GM15510 (cell line): Measurements from ENCODE around the gene NOL3.

Experiments
- POLR2A ChIP-seq: IDR thresholded peaks from 3 replicates; pipeline ENCODE4 v1.6.1; 2011; ENCODE audit warnings: borderline replicate concordance; ENCODE audit not compliant: insufficient read length; ENCODE audit errors: extremely low read depth

Gene NOL3

DNA sequence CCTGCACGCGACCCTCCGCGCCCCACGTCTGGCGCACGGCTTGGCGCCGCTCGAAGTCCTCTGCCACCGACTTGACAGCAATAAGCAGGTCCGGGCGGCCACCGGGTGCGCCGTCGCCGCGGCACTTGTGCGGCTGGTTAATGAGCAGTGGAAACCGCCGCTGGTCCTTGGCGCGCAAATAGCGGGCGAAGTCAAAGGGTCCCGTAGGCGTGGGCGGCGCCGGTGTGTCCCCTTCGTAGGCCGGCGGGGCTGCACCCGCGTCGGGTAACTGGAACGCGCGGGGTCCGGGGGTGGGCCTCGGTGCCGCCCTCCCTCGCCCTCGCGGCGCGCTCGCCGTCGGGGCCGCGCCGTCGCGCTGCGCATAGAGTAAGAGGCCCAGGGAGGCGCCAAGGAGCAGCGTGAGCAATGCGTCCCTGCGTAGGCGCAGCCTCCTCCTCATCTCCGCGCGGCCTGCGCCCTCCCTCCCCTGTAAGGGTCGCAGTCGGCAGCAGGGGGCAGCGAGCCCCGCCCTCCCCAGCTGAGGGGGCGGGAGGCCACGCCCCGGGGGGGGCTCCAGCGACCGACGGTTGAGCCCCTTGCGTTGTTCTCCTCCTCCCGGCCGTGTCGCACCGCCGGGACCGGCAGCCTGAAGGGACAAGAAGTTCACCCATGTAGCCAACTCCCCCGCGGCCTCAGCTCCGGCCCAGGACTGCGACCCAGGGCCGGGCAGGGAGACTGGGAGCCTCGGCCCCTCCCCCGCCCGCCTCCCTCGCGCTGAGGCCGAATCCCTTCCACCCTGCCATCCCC lies 20.1 kb upstream of the NOL3 start:
- no peak for TF ChIP-seq POLR2A

DNA sequence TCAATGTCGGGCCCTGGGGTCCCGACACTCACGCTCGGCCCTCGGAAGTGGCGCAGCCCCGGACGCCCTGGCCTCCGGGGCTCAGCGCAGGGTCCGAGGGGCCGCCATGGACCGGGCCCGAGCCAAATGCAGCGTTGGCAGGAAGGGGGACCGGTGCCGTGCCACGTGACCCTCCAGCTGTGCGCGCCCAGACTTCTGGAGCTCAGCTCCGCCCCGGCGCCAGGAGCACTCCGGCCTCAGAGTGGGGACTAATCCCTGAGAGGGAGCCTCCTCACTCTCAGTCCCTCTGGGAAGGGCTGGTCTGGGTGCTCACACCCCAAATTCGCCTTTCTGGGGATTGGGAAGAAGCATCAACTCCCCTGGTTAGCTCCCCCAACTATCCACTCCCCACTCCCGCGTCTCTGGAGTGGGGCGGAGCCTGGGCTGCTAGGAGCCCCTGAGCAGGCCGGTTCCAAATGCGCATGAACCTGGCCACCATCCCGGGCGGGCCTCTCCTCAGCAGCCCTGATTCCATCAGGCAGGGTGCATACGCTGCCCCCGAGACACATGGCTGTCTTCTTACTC lies 19.4 kb upstream of the NOL3 start, which contains the start of gene B3GNT9:
TSS of gene B3GNT9 (minus strand) at position 166 of the 564 bp plus-strand sequence. CDS start 513 bp downstream, outside the sequence.
- TF ChIP-seq POLR2A: peak; percentile 28

DNA sequence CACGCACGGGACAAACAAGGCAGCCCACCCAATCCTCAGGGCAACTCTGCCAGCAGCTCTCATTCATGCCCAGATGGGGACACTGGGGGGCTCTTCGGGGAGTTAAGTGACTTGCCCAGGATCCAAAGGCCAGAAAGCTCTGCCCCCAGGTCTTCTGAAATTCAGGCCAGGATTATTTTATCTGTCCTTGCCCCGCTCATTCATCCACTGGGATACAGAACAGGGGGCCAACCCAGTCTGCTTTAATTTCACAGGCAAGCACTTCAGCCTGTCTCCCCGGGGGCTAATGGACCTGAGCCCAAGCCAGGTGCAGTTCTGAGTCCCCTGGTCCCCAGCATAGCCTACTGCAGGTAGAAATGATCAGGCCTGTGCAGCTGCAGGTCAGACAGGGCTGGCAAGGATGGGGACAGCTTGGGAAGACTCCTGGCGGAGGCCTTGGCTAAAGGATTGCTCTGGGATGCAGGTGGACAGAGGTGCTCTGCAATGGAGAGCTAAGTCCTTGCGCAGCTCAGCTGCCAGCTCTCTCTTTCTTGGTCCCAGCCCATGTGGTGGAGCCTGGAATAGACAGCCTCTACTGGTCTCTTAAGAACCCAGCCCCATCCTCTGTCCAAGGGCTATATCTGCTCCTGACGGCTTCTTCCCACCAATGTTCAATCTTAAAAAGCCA lies 18.8 kb upstream of the NOL3 start:
- TF ChIP-seq POLR2A: no peak

DNA sequence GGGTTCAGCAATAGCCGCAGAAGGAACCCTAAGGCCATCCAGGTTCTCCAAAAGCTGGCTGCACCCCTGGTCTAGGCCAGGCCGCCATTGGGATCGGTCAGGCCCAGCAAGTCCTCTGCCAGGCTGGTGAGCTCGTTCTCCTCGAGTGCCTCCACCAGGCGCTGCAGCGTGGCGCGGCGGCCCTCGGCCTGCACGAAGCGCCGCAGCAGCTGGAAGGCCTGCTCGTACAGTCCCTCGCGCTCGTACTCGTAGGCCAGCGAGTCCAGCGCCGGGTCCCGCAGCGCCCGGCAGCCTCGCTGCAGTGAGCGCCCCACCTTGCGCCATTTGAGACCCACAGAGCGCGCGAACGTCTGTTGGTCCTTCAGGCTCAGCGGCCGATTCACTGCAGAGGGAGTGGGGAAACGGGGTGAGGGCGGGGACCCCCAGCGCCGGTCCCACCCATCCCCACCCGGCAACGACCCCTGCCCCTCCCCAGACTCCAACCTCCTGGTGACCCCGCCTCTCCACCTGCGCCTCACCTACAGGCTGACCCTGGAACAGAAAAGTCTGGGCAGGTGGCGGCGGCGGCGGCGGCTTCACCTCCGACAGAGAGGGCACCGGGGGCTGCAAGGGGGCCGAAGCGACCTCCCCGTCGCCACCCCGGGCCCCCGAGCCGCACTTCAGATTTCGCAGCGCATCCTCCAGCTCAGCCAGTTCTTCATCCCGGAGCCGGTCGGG lies 15.6 kb upstream of the NOL3 start:
- no peak for TF ChIP-seq POLR2A

DNA sequence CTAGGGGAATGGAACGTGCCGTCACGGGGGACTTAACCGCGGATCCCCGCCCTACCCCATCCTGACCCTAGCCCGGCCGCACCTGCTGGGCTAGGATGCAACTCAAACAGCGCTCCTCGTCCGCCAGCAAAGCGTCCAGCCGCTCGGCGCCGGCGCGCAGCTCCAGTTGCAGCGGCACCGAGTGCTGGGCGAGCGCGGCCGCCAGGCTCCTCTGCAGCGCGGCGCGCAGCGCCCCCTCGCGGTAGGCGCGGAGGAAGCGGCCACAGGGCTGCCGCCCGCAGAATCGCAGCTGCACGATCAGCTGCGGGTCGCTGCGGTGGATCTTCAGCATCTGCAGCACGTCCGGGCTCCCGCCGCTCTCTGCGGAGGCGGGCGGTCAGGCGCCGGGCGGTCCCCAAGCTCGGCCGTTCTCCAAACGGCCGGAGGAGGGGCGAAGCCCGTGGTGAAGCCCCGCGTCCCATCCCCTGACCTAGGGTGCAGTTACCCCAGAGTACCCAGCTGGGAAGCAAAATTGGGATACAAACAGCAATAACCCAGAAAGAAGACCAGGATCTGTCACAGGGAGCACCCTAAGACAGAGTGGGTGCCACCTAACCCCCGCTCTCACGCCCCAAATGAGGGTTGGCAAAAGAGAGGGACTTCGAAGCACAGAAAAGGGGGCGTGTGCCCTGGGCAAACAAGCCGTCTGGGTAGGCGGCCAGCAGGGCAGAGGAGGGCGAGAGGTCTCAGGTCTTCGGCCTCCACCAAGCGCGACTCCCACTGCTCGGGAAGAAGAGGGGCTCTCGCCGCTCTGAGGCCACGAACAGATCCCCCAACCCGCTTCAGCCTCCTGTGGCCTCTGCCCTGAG lies 14.8 kb upstream of the NOL3 start:
- no peak for TF ChIP-seq POLR2A

DNA sequence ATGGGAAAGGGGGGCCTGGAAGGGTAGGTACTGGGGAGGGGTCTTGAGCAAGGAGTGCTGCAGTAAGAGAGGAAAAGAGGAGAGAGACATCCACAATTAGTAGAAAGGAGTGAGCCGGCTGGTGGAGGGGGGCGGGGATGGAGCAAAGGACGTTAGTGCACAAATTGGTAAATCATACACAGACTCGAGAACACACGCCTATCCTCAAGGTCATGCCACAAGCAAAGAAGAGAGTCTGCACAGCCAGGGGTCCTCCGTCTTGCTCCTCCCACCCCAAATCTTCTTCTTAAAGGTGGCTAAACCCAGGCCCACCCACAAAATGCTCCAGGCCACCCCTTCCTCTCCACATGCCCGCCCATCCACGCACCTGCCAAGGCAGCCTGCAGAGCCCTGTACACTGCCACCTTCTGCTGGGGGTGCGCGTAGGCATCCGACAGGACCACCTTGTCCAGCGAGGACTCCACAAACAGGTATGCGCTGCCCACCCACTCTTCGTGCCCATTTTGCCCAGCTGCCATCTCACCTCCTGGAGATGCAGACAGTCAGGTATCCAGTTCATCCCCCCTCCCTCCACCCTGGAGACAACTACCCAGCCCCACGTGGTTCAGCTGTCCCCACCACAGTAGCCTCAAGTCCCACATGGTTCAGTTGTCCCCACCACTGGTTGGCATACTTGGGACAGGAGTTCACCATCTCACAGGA lies 14.0 kb upstream of the NOL3 start:
- no peak for TF ChIP-seq POLR2A

DNA sequence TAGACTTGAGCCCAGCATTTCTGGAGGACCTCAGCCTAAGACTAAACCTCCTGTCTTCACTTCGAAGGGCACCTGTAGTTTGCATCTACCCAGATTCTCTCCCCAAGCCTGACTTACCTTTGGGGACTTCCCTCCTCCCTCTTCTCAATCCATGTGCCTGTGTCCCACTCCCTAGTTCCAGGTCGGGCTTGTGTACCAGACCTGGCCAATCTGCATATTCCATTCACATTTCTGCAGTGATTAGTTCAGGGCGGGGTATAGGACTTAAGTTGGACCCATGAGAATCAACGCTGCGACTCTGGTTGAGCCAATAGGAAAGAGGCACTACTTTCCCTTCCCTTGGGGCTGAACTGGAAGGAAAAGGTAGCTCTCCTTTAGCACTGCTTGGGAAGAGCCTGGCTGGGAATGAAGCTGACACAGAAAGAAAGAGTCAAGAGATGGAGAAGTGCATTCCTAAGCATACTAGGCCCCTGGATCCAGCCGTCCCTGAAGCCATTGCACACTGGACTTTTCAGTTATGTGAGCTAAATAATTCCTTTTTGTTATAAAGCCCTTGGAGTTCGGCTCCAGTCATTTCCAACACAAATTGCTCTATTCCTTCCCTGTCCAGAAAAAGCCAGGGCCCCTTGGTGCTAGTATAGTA lies 13.1 kb upstream of the NOL3 start:
- TF ChIP-seq POLR2A: no peak

DNA sequence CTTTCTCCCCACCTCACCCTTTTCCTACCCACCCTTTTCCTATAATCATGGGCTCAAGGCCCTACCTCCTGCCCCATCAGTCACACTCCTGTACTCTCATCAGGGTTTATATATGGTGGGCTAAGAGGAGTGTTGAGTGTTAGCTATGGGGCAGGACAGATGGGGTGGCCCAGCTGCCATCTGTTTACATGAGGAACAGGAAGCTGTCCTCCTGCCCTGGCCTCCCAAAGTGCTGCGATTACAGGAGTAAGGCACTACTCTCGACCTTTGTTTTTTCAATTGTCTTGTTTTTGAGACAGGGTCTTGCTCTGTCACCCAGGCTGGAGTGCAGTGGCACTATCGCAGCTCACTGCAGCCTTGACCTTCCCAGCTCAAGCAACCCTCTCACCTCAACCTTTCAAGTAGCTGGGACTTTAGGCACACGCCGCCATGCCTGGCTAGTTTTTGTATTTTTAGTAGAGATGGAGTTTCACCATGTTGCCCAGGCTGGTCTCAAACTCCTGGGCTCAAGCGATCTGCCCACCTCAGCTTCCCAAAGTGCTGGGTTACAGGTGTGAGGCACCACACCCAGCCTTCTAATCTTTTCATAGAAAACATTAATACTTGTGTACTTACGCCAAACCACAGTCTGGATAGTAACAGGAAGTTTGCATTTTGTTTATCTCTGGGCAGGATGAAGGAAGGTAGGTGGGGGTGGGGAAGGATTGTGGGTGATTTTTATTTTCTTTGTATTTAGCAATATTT lies 12.3 kb upstream of the NOL3 start:
- TF ChIP-seq POLR2A: no peak

DNA sequence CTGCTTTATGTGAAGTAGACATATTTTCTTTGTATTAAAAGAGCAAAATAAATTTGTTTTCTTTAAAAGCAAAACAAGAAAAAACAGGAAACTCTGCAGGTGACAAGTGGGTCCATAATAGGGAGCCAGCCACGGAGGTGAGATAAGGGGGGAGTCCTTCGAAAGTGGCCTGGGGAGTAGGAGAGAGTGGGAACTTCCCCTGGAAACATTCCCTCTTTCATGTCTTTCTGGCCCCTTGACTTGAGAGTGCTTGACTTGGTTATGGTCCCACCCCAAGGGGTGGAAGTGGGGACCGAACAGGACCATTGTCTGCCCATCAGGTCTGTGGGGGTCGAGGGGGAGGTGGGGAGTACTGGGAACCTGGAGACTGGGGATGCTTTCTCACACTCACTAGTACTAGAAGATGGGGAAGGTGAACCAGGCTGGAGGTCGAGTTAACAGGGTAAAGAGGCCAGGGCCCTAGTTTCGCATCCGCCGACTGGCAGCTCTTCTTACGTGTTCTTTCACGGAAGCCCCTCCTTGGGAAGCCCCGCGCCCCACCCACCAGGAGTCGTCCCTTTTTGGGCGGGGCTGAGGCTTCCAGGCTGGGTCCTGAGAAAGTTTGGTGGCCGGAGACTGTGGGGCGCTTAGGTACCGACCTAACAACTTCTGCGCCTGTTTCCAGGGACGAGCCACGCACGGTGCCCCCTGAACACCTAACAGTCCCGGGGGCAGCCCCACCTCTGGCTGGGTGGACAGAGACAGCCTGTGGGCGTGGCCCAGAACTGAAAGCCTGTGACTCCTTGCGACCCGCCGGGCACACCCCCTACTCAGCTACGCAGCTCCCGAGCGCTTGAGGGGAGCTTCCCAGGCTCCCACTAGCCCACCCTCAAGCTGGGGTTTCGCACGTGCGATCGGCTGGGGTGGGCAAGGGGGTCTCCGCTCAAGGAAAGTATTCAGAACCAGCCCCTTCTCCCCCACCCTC lies 11.4 kb upstream of the NOL3 start:
- peak; percentile 48 for TF ChIP-seq POLR2A

DNA sequence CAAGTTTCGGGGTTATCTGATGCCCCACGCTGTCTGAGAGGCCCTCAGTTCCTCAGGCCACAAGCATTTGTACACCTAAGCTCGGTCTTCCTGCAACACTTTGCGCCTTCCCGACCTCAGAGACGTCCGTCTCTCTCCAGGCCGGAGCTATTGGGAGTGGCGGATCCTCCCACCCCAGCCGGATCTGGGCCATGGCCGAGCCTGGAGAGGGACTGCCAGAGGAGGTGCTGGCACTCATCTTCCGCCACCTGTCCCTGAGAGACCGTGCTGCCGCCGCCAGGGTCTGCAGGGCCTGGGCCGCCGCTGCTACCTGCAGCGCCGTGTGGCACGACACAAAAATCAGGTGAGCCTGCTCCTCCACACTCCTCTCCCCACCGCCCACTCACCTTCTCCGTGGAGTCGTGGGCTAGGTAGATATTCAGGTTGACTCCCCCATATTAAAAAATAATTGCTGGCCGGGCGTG lies 8.7 kb upstream of the NOL3 start:
- no peak for TF ChIP-seq POLR2A

DNA sequence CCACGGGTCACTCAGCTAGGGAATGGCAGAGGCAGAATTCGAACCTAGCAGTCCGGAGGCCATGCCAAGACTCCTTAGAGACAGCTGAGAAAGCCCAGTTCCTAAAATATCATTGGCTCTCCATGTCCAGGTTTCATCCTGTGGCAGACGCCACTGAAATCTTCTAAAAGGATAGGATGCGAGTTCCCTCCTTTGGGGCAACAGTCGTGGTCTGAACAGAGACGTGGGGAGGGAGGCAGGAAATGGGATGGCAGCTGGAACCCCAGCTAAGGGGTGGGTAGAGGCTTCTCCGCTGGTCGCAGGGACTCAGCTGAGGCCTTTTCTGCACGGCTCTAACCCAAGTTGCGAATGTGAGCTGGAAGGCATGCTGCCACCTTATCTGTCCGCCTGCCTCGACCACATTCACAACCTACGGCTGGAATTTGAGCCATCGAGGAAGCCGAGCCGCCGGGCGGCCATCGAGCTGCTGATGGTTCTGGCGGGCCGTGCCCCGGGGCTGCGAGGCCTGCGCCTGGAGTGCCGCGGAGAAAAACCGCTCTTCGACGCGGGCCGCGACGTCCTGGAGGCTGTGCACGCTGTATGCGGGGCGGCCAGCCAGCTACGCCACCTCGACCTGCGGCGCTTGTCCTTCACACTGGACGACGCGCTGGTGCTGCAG lies 7.7 kb upstream of the NOL3 start:
- no peak for TF ChIP-seq POLR2A
